Left forelimb (tissue), 1 donor: Measurements from ENCODE around the gene ANAPC2.
"Not testable (repeated sequence)": the region's sequence is repeated elsewhere in the genome, so short reads cannot be mapped to it uniquely, and the experiment has no call there.

Experiments
- DNase-seq: peaks from one replicate; pipeline ENCODE4 v3.0.0-alpha.2; 2018; ENCODE audit warnings: low spot score

Gene ANAPC2

DNA sequence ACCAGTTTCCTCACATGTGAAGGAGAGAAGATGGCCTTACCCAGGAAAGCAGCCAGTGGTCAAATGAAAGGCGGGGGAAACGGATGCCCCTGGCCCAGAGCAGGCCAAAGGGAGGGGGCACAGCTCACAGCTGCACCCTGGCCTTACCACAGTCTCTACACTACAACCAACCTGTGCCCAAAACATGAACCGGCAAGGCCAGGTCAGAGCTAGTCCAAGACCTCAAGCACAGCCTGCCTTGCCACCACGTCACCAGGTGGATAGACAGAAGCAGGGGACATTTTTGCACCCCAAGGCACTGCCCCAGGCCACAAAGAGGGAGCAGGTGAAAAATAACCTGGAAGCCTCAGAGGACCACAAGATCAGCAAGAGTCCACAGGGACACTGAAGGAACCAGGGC, 44.9 kb downstream of the ANAPC2 start:
- DNase-seq: no peak

- DNase-seq: no peak
Observed at GRCh38 chr9:137141976-137142936, 46.1 kb downstream of the ANAPC2 start.

DNA sequence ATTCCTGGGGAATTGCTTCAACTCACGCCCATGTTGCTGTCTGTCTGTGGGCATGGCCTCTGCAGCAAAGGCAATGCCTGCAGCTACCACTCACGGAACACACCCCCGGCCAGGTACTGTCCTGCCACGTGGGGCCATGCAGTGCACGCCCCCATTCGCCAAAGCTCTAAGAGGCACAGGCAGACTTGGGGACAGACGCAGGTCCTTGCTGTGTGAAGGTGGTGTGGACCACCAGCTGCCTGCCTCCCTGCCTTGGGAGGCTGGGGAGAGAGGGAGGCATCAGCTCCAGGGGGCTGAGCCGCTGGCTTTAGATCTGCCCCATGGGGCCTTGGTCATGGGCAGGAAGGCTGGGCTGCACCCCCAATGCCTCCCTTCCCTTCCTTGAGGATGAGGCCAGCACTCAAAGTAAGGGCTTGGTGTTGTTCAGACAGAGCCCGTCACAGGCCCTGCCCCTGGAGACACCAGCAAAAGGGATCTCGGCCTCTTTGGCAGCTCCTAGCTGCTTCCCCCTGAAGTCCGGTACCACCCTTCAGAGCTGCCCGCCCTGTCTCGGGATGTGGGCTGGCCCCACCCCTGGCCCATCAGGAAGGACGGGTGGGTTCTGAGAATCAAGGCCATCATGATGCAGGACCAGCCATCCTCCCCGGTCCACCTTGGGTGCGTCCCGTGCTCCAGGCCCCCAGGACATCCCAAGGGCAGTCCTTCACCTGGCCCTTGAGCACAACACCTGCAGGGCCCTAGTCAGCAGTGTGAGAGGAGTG, 47.1 kb downstream of the ANAPC2 start:
- DNase-seq: no peak

- no peak for DNase-seq
Observed at GRCh38 chr9:137140151-137141012, 48.0 kb downstream of the ANAPC2 start.

- no peak for DNase-seq
Observed at GRCh38 chr9:137139468-137140150, 48.8 kb downstream of the ANAPC2 start.

DNA sequence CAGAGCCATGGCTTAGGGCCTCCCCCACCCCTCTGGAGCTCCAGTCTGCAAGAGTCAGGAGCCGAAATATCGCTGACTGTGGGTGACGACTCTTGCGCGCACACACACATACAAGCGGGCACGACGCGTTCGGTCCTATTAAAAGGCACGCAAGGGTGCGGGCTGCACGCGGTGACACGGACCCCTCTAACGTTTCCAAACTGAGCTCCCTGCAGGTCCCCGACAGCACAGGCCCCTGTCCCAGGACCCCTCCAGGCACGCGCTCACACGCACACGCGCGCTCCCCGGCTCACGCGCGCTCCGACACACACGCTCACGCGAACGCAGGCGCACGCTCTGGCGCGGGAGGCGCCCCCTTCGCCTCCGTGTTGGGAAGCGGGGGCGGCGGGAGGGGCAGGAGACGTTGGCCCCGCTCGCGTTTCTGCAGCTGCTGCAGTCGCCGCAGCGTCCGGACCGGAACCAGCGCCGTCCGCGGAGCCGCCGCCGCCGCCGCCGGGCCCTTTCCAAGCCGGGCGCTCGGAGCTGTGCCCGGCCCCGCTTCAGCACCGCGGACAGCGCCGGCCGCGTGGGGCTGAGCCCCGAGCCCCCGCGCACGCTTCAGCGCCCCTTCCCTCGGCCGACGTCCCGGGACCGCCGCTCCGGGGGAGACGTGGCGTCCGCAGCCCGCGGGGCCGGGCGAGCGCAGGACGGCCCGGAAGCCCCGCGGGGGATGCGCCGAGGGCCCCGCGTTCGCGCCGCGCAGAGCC, 49.5 kb downstream of the ANAPC2 start, which contains the start of gene GRIN1:
GRIN1 (plus strand) TSS at position 433 of the 746 bp plus-strand sequence. CDS start 333 bp downstream, outside the sequence.
- no peak for DNase-seq

DNA sequence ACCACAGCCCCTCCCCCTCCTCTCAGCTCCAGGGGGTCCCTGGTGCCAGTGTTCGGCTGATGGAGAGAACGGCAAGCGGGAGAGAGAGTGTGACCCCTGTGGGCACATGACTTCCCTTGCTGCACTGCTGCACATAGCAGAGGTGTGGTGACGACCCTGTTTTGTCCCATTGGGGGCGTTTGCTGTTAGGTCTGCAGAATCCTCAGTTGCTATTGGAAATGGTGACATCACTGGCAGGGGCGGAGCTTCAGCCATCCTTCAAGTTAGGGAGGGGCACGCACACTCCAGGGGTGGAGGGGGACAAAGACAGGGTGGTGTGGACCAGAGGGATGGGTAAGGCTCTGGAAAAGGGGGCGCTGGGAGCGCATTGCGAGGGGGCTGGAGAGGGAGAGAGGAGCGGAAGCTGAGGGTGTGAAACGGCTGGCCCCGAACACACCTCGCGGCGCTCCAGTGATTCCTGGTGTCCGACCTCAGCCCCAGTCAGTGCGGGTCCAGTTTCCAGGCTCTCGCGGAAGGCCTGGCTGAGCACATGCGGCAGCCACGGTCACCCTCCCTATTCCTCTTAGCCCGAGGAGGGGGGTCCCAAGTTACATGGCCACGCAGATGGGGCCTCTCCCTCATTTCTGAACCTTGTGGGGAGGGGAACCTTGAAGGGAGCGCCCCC, 50.2 kb downstream of the ANAPC2 start:
- no peak for DNase-seq

DNA sequence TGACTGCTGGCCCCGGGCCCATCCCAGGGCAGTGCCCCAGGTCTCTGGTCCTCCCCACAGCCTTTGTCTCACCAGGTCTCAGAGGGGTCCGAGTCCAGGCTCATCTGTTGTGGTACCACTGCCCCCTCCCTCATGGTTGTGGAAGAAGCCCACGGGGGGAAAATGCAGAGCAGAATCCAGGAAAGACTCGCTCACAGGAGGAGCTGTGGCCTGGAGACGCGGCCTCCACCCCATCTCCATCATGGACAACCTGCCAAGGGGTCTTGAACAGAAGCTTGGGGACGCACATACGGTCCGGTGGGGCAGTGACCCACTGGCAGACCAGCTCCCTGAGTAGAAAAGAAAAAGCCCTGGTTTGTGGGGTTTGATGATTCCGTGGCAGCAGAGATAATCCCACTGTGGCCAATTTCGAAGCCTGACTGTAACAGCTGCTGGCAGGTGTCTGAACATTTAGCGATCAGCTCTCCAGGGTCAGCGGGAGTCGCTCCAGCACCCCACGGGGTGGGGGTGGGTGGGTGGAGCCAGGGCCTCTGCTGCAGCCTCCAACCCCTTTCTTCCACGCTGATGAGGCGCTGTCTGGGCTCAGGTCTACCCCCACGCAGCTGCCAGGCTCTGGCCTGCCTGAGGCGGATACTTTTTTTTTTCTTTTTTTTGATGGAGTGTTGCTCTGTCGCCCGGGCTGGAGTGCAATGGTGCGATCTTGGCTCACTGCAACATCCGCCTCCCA, 51.3 kb downstream of the ANAPC2 start:
- DNase-seq: no peak

DNA sequence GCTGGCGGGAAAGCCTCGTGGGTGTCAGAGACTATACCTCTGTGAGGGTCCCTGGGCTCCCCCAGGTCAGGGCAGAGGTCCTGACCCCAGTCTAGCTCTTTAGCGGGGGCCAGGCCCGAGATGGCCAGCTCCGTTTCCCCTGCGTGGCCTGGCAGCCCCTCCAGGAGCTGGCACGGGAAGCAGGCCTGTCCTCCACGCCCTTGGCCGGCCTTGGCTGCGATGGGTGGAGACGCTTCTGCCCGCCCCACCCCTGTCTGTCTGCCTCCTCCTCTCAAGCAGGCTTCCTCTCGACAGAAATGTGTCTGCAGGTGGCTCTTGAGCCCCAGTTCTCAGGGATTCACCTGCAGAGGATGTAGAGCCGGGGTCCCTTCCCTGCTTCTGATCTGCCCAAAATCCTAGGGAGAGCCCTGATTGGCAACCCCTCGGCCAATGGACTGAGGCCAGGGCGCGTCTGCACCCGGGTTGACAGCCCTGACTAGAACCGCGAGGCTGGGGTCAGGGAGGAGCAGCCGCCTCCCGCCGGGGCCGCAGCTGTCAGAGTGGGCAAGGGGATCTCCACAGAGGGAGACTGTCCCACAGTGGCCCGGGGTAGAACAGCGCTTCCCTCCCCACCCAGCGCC, 52.0 kb downstream of the ANAPC2 start:
- DNase-seq: no peak

DNA sequence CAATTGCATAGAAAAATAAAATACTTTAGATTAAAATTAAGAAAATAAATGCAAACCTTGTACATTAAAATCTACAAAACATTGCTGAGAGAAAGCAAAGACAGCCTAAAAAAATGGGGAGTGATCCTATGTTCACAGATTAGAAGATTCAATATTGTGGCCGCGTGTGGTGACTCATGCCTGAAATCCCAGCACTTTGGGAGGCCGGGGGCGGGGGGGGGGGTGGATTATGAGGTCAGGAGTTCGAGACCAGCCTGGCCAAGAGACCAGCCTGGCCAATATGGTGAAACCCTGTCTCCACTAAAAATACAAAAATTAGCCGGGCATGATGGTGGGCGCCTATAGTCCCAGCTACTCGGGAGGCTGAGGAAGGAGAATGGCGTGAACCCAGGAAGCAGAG, 53.2 kb downstream of the ANAPC2 start:
- not testable (repeated sequence) for DNase-seq

- DNase-seq: no peak
Observed at GRCh38 chr9:137134191-137134590, 54.2 kb downstream of the ANAPC2 start.

DNA sequence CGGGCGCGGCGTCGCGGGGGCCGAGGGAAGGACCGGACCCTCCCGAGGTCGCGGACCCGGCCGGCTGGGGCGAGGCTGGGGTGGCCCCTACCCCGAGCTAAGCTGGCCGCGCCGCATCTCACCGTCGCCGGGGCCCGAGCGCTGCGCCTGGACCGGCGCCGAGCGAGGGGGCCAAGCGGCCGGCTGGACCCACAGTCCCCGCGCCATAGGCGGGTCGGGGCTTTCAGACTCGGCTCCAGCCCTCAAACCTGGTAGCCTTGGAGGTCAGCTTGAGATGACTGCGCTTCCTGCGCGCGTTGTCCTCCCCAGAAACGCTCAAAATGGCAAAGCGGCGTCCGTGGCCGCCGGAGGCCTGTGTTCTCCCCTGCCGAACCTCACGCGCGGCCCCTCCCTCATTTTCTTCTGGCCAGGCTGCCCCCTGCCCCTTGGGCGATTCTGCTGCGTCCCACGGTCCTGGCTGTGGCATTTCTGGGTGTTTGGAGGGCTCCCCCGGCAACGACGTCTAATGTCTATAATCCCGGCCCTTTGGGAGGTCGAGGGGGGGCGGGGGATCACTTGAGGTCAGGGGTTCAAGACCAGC, 58.1 kb downstream of the ANAPC2 start:
- no peak for DNase-seq

- DNase-seq: peak; percentile 90
Observed at GRCh38 chr9:137129456-137130175, 58.7 kb downstream of the ANAPC2 start.

DNA sequence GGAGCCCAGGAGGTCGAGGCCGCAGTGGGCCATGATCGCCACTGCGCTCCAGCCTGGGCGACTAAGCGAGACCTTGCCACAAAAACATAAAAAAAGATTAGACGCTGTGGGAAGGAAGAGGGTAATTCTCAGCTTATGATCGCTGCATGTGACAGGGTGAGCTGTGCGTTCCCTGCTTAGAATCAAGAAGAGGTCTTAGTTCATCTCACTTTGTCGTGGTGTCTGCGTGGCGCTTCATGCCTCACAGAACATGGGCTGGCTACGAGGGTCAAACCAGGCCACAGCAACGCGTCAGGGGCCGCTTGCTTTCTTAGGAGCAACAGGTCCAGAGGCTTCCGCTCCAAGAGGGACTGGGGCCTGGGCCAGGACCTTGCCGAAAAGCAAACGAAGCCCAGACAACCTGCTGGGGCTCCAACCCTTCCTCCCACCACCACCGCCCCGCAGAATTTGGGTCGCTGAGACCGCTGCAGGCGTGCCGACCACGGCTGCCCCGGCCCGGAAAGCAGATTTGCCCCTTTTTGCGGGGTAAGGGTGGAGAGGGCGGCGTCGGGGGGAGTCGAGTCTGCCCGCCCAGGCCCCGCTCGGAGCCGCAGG, 59.4 kb downstream of the ANAPC2 start:
- no peak for DNase-seq

DNA sequence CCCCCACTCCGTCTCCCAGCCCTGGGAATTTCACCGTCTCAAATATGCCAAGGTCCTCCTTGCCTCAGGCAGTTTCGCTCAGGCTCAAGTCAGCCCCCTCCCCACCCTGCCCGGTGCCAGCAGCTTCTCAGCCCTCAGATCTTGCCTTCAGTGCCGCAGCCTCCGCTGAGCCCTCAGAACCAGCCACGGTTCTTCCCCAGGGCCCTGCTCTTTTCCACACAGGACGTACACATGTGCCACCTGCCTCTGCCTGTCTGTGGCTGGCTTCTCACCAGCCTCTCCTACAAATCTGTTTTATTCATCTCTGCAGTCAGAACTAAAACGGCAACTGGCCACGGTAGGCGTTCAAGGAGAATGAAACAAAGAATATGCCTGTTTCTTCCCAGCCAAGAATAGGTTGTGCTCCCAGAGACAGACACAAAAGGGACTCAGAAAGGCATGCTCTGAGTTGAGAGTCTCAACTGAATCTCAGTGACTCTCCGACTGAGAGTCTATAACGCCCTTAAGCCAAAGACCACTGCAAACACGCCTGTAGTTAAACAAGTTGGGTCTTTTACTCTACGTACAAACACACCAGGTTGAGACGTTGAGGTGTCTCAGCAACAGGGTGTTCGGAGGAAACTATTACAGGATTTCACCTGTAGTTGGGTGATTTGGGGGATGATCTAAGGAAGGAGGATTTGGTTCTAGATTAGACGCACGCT, 60.0 kb downstream of the ANAPC2 start:
- no peak for DNase-seq

DNA sequence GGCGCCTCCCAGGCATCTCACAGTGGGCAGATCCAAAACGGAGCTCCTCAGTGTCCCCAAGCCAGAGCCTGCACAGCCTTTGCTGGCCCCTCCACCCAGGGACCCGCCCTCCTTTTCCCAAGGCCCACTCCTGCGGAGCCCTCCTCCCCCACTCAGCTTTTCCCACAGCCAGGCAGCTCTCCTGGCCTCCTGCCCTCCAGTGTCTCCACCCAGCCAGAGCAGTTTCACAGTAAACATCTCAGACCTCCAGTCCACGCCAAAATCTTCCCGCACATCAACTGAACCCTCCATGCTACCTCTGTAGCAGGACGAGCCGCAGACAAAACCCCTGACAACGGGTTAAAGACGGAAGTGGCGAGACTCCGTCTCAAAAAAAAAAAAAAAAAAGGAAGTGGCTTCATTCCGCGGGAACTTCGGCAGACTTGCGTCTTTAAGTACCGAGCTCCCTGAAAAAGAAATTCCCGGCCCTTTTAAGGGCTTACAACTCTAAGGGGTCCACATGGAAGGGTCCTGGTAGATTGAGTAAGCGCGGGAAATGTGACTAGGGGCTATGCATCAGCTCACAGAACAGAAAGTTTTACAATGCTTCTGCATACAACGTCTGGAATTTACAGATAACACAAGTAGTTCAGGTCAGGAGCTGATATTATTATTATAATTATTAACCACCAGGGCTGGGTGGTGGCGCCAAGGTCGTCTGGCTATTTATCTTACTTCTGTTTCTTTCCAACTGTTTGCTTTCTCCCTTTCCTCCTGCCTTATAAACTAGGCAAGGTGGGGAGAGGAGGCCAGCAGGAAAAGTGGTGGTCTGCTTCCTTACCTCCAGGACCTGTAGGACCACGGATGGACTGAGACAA, 60.8 kb downstream of the ANAPC2 start:
- no peak for DNase-seq
